Activated CD8-positive, alpha-beta memory T cell treated with anti-CD3 and anti-CD28 coated beads for 24 hours (primary cell): ENCODE measurements around the gene TOGARAM2.

Source experiments
- DNase-seq: peaks from one replicate; pipeline ENCODE4 v3.0.0-alpha.2; 2020

Gene TOGARAM2

DNA sequence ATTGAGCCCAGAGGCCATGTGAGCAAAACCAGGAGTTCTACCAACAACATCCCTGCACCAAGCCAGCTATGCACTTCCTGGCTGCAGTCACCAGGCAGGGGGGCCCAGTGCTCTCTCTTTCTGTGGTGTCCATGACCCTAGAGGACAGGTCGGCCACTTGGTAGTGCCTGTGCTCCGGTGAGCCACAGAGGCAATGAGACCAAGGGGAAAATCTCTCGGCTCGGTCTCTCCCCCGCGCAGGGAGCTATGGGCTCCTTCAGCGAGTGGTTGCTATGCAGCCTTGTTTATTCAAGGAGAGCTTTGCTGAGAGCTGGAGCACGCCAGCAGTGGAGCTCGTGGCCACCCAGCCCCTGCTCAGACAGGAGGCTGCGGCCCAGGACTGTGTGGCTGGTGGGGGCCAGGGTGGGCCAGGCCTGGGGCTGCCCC lies at the start of gene TOGARAM2:
TOGARAM2 (plus strand) TSS at position 283 of the 426 bp plus-strand sequence. CDS start 13,537 bp downstream, outside the sequence.
- DNase-seq = no peak

DNA sequence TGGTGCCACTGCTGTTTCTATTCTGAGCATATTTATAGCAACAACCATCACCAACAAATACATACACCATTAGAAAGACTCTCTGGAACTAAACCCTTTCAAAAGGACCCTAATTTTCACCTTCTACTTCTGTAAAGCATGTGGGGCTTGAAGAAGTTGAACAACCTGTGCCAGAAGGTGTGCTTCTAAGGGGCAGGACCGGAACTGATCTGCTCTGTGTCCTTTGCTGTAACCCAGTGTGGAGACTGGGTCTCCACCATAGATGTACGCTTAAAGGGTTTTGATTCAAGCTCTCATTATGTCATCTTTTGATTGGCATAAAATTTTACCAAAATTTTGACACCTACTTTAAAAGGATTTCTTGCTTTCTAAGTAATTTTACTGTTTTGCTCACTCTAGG lies 46.3 kb upstream of the TOGARAM2 start:
- no peak for DNase-seq

DNA sequence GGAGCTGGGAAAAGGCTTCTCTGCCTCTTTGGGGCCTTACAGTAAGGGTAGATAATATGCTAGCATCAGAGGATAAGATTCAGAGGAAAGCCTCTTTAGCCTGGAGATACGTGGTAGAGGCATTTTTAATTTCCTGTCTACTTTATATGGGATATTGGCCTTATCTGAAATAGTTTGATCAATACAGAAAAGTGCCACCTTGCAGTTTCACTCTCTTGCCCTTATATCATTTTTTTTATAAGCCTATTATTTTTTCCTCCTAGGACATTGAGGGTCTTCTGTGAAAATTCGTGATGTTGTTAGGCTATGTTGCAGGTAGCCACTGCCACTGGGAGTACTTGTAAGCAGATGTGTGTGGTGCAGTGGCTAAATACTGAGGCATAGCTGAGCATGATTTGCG lies 40.1 kb upstream of the TOGARAM2 start:
- no peak for DNase-seq

DNA sequence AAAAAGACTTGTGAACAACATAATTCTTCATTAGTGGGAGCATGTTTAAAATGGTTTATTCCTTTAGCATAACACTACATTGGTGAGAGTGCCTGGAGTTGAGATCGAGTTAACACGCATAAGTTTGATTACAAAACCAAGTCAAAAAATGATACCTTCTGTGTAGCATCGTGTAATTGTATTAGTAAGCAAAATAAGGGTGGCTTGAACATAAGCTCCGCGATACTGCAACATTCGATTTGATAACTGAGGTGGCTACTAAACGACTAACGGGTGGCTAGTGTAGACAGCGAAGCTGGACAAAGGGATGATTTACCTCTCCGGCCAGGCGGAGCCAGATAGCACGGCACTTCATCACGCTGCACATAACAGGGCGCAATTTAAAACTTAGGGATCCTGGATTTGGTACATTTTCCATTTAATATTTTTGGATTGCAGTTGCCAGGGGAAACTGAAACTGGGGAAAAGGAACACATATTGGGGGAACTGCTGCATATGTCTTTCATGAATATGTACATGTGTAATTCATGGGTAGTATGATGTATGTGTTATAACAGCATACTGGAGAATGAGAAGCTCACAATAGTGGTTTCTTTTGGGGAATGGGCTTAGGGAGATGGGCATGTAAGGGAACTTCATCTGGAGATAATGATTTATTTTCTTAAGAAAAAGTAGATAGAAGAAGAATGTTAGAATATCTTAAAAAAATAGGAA lies 36.4 kb upstream of the TOGARAM2 start:
- no peak for DNase-seq

DNA sequence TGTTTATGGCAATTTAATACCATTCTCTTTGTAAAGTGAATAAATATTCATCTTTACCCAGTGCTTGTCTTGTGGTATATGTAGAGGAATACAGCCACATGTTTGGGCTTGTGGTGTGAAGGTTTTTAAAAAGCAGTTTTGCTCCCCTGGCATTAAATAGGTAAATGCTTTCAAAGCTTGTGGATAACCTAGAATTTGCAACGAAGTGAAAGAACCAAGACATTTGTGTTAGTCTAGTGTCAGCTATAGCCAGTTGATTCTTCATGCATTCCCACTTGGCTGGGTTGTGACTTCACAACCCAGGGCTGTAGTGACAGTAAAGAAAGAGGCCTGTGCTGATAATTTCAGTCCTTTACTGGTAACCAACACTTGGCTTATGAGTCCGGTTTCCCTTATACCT lies 32.9 kb upstream of the TOGARAM2 start:
- DNase-seq = no peak

DNA sequence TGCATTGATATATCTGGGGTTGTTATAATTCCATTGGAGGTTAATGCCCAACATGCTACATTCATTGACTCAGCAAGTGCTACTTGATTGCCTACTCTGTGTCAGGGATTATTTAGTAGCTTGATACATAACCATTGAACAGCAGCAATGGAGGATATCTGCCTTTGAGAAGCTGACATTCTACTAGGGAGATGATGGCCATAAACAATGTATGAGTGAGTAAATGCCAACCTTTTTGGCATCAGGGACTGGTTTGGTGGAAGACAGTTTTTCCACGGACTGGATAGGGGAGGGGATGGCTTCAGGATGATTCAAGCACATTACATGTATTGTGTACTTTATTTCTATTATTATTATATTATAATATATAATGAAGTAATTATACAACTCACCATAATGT lies 31.9 kb upstream of the TOGARAM2 start:
- no peak for DNase-seq

DNA sequence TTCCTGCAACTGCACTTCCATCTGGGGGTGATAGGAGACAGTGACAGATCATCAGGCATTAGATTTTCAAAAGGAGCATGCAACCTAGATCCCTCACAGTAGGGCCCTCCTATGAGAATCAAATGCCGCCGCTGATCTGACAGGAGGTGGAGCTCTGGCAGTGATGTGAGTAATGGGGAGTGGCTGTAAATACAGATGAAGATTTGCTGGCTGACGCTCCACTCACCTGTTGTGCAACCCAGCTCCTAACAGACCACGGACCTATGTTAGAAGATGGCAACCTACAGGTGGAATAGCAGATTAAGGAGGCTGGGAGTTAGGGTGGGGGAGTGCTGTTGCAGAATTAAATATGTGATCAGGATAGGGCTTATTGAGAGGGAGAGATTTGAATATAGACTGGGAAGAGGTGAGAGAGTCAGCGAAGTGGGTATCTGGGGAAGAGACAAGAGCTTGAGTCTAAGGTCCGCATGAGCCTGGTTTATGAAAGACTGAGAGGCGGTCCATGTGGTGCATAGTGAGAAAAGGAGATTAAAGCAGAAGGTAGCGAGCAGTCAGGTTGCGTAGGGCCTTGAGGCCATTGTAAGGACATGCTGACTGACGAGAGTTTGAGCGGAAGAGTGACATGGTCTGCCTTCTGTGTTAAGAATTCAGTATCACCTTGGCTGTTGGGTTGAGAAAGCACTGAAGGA lies 31.3 kb upstream of the TOGARAM2 start:
- no peak for DNase-seq

DNA sequence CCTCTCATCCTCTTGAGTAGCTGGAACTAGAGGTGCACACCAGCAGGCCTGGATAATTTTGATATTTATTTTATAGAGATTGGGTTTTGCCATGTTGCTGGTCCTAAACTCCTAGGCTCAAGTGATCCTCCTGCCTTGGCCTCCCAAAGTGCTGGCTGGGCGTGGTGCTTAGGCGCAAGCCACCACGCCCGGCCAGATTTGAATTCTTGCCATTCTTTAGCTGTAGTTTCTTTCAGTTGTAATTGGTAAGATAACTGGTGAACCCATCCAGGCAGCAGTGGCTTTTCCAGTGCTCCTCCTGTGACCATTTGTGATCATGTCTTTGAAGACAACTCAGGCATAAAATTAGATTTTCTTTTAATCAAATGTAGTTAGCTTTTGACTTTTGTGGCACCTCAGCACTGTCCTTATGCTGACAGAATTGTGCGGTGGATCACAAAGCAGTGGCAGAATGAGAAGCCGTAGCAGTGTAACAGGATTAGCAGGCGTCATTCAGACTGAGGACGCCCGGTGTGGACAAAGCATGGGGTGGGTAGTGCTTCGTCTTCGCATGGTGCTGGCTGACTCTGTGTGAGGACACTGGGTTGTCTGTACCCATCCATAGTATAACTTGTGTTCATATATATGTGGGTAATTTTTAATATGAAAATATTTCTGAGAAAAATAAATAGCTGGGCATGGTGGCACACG lies 30.0 kb upstream of the TOGARAM2 start:
- no peak for DNase-seq

DNA sequence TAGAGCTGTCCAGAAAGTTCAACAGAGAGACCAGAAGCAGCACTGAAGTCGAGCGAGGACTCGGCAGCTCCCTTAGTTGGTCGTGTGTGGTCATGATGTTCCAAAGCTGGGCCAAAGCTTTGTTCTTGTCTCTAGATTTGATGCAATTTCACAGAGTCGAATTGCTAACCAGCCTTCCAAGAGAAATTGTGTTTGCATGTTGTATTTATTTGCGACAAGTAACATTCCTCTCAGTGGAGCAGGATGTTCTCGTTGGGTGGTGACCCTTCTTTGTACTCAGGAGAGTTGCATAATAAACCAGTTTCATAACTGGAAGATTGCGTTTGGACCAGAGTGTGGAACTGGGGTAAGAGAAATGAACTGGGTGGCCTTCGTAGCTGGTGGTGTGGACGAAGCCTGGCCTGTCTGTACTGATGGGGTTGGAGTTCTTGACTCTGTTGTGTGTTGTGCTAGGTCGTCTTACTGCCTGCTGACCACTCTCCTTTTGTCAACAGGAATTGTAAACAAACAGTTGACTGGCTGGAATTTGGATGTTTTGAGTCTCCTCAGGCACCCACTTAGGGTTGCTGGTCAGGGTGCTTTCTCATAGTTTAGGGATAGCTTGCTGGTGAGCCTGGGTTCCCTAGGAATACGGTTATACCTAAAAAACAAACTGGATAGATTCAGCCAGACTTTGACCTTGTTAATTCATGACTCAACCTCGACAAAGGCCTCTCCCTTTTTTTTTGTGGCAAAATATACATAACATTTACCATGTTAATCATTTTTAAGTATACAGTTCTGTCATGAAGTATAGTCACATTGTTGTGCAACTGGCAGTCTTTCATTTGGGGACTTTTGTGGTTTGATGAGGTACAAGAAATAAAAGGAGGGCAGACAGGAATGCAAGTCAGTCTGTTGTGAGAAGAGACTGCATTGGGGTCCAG lies 28.9 kb upstream of the TOGARAM2 start:
- no peak for DNase-seq

DNA sequence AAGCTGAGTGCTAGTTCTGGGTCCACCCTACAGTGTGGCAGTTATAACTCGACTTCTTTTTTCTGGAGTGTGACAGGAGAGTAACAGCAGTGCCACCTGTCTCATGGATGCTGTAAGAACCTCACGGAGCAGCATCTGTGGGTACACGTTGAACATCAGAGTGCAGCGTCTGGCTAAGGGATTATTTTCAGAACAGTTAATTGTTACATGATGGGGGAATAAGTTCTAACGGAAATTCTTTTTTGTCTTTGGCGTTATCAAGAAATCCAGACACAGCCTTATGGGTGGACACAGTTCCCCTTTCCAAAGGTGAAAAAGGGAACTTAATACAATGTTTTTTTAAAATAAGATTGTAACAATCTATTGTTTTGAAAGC lies 28.3 kb upstream of the TOGARAM2 start:
- DNase-seq = no peak

DNA sequence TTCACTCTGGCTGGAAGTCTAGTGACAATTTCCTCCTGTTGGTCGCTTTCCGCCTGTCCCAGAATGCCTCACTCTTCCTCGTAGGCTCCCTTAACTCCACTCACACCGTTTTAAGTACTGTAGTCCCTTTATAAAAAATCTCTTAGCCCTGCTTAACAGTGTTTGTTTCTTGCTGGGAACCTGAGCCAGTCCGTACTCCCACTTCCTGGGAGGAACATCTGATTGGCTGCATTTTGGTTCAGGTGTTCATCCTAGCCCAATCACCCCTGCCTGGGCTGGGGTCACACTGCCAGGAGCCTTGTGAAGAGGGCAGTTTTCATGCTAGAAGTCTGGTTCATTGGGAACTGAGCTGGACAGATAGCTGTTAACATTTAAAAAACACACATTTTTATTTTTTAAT lies 25.6 kb upstream of the TOGARAM2 start:
- DNase-seq = no peak

DNA sequence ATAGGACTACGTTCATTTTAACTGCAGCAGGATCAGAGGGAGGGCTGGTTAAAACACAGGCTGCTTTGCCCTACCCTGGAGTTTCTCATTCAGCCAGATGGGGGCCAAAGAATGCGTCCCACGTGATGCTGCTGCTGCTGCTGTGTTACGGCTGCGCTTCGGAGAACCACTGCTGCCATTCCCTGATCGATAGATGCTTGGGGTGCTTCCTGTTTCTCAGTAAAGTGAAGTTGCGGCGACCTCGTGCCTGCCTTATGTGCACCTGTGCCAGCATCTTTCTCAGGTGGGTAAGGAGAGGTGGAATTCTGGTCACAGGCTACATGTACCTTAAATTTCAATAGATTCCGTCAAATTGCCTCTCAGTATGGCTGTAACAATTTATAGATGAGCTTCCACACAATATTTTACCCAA lies 24.7 kb upstream of the TOGARAM2 start:
- DNase-seq = peak; percentile 70

DNA sequence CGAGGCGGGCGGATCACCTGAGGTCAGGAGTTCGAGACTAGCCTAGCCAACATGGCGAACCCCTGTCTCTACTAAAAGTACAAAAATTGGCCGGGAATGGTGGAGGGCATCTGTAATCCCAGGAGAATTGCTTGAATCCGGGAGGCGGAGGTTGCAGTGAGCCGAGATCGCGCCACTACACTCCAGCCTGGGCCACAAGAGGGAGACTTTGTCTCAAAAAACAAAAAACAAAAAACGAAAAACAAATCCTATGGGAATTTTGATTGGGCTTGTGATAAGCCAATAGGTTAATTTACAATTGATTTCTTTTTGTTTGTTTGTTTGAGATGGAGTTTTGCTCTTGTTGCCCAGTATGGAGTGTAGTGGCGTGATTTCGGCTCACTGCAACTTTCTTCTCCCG lies 24.2 kb upstream of the TOGARAM2 start:
- no peak for DNase-seq

DNA sequence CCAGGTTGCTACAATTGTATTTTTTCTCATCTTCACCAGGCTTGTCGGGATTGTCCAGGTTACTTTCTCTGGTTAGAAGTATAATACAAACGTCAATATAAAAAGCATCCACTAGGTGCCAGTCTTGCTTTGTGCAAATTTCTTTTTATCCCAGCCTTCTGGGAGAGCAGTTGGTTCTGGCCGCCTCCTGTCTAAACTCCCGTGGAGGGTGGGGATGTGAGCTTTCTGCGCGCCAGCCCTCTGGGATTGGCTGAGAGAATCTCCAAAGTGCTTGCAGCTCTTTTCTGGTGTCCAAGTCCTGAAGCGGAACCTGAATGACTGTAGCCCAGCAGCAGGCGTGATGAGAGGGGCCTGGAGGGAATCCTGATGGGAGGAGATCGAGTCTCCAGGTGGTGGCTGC lies 22.4 kb upstream of the TOGARAM2 start:
- DNase-seq = peak; percentile 70

DNA sequence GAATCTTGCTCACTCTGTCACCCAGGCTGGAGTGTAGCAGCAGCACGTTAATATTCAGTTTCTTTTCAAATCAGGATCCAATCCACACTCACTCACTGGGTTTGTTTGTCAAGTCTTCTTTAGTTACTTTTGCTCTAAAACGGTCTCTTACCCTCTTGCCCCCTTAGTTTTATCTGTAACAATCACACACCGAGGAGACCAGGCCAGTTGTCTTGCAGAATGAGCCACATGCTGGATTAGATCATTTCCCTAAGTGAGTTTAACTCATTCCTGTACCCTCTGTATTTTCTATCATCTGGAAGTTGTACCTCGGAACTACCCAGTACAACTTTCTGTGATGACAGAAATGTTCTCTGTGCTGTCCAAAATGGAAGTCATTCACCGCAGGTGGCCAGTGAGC lies 20.7 kb upstream of the TOGARAM2 start:
- DNase-seq = no peak

DNA sequence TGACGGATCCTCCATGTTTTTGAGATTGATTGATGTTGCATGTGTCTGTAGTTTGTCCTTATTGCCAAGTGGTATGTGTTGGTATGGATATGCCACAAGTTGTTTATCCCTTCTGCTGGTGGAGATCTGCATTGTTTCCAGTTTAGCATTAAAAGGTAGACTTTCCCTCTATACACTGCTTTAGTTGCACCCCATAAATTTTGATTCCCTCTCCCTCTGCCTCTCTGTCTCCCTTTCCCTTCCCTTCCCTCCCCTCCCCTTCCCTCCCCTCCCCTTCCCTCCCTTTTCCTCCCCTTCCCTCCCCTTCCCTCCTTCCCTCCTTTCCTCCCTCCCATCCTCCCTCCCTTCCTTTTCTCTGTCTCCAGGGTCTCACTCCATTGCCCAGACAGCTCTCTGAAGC lies 18.6 kb upstream of the TOGARAM2 start:
- DNase-seq = no peak

DNA sequence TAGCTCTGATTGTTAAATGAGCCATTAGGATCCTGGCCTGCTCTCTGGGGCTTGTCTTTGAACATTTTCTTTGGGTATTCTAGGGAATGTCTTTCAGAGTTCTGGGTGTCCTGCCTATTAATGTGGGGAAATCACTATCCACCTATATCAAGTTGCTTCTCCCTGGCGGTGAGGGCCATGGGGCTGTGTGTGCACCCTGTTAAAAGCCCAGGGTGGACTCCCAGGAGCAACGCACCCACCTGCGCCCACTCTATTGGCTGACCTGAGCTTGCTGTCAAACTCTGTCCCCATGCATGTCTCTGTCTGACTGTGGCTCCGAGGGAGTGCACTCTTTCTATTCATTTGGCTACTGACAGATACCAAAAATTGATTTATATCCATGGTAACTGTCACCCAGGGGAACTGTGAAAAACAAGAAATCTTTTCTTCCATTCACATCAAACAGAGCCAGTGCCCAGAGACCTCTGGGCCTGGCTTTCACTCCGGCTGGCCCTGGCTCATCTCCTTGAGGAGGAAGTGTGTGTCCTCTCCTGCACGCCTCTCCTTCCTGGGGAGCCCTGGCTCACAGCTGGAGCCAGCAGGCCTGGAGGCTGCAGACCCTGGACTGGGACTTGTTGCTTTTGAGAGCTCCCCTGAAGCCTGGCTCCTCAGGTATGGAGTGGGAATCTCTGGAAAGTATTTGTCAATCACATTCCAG lies 10.5 kb upstream of the TOGARAM2 start:
- DNase-seq = no peak

DNA sequence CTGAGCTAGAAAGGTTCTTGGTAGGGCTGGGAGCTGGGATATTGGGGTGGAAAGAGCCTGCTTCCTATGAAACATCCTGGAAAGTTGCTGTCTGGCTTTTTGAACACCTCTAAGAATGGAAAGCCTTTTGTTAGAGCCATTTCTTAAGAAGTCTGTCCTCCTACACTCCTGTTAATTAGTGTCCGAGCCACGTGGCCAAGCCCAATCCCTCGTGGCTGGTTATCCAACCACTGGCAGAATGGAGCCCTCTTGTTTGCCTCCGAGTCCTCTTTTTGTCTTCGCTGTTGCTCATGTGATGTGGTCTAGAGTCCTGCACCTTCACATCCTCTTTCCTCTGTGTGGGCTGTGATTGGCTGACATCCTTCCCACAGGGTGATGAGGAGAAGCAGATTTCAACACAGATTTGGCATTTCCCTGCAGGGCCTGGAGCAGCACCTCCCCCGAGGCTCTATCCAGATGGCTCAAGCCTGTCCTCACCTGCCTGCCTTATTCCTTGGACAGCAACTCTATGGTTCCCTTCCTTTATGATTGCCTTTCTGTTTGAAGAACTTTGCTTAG lies 8.2 kb upstream of the TOGARAM2 start:
- DNase-seq = no peak

DNA sequence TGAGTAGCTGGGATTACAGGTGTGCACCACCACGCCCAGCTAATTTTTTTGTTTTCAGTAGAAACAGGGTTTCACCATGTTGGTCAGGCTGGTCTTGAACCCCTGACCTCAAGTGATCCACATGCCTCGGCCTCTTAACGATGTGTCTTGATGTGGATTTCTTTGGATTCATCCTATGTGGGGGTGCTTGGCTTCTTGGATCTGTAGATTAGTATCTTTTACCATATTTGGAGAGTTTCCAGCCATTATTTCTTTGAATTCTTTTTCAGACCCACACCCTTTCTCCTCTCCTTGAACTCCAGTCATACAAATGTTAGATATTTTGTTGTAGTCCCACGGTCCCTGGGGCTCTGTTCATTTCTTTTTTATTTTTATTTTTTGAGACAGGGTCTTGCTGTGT lies 6.8 kb upstream of the TOGARAM2 start:
- DNase-seq = no peak

DNA sequence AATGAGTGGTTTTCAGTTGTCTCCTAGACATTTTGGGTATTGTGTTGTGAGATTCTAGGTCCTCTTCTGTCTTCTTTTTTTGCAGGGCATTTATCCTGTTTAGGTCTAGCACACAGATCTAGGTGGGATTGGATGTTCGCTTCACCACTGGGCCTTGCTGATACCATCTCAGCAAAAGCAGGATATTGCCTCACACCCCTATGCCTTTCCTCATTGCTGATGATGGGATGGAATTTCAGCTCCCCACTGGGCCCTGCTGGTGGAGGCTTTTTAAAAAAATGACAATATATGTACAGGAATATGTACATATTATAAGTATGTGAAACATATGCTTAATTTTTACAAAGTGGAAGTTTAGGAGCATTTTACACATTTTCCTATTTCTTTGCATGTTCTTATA lies 5.4 kb upstream of the TOGARAM2 start:
- DNase-seq = no peak

DNA sequence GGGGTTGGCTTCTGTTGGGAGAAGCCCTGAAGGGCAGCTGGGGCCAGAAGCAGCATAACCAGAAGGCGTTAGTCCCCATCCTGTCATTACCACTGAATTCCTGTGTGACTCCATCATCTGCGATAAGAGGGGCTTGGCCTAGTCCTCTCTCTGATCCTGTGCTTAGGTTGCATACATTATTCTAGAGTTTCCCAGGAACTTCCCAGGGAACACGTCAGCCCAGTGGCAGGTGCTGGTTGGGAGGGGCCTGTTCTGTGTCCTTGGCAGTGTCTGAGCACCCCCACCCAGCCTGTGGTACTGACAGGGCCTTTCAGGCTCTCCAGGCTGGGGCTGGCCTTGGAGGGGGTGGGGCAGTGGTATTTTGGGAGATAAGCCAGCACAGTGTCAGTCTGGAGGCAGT lies 4.5 kb upstream of the TOGARAM2 start:
- DNase-seq = no peak
